Suppressor macrophage (primary cell): ENCODE data around the gene CDC45.

Experiments
- DNase-seq, 4 experiments: peaks; one replicate each; pipeline ENCODE4 v3.0.0-alpha.2; 2020 to 2022

The CDC45 gene

DNA sequence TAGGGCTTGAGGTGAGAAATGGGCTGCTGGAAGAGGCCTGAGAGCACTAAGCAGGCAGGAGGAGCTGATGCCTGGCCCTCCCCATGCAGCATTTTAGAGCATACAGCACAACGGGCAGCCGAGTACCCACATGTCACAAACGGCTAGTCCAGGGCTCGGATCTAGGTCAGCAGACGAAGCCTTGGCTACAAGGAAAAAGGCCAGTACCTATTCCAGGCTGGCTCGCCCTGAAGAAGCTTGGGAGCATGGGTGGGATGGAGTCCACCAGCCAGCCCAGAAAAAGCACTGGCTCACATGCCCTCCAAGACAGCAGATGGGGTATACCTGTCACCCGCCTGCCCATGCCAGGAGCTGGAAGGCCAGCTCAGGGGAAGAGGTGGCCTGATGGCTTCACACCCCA is 10.3 kb upstream of the CDC45 start:
- no peak for DNase-seq

- DNase-seq, result no peak
These were observed 9.7 kb upstream of the CDC45 start for GRCh38 chr22:19470010-19470409.

- no peak for DNase-seq
These were observed 8.1 kb upstream of the CDC45 start for GRCh38 chr22:19471572-19471971.

GRCh38 chr22:19472233-19472632 is 7.5 kb upstream of the CDC45 start:
- no peak for DNase-seq

- no peak for DNase-seq
These were observed 6.1 kb upstream of the CDC45 start for GRCh38 chr22:19473578-19473977.

DNA sequence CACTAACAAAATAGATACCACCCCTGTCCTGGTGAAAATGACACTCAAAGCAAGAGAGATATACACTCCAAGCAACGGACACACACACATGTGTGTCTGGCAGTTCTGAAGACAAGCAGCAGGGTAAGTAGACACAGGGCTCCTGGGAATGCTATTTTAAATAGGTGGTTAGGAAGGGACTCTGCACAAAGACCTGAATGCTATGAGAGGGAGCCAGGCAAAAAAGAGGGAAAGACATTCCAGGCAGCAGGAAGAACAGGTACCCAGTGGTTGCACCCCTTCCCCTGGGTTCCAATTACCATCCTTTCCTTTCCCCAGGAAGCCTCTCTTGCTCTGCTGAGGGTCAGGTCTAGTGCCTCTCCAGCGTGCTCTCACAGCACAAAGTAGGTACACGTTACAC is 3.7 kb upstream of the CDC45 start:
- no peak for DNase-seq

DNA sequence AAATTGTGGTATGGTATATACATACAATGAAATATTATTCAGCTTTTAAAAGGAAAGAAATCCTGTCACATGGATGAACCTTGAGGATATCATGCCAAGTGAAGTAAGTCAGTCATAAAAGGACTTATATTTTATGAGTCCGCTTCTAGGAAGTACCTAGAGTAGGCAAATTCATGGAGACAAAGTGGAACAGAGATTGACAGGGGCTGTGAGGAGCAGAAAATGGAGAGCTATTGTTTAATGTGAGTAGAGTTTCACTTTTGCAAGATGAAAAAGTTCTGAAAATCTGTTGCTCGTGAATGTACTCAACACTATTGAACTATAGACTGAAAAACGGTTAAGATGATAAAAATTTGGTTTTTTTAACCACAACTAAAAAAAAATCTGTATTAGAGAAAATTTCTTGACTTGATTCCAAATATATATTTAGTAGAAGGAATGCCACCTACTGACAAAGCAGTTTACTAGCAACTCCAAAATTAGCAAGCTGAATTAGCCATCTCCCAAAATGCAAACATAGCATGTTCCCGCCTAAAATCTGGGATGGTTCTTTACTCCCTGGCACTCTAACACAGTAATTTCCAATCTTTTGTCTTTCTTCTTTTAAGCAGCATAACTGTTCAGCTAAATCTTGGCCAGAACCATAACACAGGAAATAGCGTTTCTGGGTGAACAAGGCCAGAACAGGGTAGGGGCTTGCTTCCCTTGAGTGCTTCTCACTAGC is 2.2 kb upstream of the CDC45 start:
- DNase-seq, result peak in 2 of 4 experiments; percentile 6 to 30

DNA sequence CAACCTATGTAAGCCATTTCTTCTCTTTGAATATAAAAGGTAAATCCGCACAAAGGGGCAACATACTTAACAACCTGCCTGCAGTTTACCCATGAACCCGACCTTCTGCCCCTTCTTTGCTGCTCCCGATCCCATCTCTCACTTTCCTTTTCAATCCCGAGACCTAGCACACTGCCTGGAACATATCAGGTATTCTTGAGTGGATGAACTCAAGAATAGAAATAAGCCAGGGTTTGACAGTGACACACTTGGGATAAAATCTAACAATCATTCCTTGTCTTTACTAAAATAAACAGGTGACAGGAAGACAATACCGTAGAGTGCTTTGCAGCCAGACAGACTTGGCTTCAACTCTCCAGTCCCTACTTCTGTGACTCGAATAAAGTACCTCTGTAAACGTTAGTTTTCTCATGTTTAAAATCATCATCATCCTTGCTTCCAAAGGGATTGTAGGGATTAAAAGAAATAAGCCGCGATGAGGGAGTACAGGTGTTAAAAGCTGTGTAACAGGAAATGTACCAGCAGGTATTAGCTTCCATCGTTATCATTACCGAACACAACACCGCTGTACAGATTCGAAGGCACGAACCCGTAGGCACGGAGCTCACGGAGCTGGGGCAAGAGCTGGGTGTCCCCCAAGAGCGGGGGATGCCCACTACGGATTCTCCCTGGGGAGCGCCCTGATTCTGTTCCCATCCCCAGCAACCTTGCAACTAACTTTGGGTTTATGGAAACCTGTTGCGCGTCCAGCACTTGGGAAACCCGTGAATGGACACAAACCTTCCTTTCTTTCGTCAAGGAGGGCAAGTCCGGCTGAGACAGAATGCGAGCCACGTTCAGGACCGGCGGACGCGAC is 1.4 kb upstream of the CDC45 start:
- peak in 1 of 4 experiments; percentile 0 for DNase-seq

GRCh38 chr22:19478901-19479354 is 792 bp upstream of the CDC45 start, which contains the start of gene UFD1:
Gene UFD1 (minus strand): TSS chr22:19479193. CDS start chr22:19479085, 108 bp downstream.
- peak; percentile 77 to 91 (median 83) for DNase-seq

GRCh38 chr22:19480173-19480568 is 451 bp downstream of the CDC45 start:
- no peak for DNase-seq

- no peak for DNase-seq
These were observed 1.1 kb downstream of the CDC45 start for GRCh38 chr22:19480789-19481188.

- DNase-seq, result no peak
These were observed 2.6 kb downstream of the CDC45 start for GRCh38 chr22:19482297-19482696.

DNA sequence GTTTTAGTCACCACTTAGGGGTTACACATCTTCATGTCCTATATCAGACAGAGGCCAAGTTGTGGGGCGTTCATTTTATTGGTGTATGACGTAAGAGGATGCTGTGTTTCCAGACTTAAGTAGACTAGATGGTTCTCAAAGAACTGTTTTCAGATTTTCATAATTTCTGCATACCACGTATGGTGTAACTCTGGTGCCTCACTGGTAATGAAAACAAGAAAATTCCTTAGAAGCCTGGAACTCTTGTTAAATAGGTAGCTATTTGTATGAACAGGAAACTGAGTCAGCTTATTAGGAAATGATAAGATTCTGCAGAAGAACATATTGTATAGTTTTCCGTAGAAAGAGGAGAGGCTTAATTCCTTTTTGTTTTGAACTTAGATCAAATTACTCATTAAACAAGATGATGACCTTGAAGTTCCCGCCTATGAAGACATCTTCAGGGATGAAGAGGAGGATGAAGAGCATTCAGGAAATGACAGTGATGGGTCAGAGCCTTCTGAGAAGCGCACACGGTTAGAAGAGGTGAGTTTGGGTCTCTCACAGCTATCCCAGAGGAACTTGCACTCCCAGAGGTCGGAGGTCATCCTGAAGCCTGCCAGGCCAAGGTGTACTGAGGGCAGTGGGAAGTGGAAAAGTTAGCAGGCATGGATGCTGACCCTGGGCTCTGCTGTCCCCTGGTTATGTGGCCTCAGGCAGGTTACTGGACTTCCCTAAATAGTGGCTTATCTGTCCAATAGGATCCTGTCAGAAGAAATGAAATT is 3.9 kb downstream of the CDC45 start:
- DNase-seq, result no peak

GRCh38 chr22:19488285-19488684 is 8.6 kb downstream of the CDC45 start:
- no peak for DNase-seq

GRCh38 chr22:19488884-19489843 is 9.4 kb downstream of the CDC45 start:
- peak; percentile 16 to 46 (median 30) for DNase-seq

DNA sequence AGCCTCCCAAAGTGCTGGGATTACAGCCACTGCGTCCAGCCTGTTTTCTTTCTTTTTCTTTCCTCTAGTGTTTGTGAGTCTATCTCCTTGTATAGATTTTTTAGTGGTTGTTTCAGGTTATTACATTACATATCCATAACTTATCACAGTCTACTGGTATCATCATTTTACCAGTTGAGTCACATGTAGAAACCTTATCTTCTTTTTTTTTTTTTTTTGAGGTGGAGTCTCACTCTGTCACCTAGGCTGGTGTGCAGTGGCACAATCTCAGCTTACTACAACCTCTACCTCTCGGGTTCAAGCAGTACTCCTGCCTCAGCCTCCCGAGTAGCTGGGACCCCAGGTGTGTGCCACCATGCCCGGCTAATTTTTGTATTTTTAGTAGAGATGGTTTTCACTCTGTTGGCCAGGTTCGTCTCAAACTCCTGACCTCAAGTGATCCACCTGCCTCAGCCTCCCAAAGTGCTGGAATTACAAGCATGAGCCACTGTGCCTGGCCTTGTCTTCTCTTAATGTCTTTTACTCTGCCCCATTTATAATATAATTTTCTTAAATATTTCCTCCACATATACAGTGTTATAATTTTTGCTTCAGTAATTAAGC is 11.0 kb downstream of the CDC45 start:
- no peak for DNase-seq

DNA sequence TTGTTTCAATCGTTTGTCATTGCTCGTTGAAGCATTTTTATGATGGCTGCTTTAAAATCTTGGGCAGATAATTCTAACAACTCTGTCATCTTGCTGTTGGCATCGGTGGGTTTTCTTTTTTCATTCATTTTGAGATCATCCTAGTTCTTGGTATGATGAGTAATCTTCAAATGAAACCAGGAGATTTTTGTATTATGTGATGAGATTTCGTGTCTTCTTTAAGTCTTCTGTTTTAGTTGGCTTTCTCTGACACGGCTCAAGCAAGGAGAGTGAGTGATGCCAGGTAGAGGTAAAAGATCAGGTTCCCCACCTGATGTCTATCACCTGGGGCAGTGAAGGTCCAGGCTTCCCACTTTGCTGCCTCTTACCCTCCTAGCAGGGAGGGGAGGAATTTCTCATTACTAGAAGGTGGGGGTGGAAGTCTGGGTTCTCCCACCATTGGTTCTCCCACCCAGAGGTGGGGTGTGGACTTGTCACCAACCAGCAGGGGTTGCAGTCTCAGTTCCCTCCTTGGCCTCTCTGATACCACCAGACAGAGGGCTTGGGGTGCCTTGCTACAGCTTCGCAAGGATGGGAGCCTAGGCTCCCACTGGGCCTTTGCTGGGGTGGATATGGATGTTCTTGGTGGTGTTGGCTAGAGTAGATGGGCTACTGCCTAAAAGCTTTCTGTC is 12.9 kb downstream of the CDC45 start:
- no peak for DNase-seq

DNA sequence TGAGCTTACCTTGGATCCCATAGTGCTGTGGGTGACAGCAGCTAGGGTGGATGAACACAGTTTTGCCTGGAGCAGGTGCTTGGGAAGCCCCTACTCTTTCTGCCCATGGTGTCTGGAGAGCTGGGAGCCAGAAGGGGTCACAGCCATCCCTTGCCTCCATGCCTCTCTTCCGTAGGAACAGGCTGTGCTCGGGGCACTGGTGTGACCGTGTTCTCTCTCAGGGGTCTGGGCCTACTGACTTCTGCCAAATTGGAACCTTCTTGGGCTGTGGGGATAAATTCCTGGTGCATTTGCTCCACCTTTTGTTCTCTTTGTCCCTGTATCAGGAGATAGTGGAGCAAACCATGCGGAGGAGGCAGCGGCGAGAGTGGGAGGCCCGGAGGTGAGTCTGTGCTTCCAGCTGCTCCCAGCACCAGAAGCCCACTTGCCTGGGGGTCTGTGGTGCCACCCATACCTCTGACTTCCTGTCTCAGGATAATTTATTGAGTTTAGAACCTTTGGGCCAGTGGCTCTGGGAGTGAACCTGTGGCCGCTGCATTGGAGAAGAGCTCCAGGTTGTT is 14.4 kb downstream of the CDC45 start:
- DNase-seq, result no peak

DNA sequence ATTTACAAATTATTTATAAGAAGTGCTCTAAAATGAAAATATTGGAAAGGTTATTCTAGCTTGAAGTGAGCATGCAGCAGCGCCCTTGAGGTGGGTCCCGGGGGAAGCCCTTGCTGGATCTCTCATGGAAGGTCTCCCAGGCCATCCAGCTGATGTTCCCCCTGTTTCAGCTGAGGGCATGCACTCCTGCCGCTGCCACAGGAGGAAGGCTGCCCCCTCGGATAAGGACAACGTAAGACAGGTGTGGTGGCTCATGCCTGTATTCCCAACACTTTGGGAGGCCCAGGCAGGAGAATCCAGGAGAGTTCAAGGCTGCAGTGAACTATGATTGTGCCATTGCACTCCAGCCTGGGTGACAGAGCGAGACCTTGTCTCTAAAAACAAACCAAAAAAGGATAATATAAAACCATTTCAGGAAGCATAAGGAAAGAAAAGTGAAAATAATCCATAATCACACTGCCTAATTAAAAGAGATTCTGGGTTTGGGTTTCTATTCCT is 15.0 kb downstream of the CDC45 start:
- no peak for DNase-seq
